Measurements from ENCODE around the gene RYR2. TPM values are rescaled to one million over a fixed set of nuclear protein-coding genes. Genes with fewer than 3 reads are reported as not detected.

Gene RYR2
- total and polyA plus RNA-seq, 2 of the 8 experiments (the other 6 are each of a cell fraction or from before 2014, with no cell fraction given) = 1.3 to 4.4 TPM

- Histone ChIP-seq H4K91ac (replicated peaks; ENCODE audit: insufficient read length, low read length) (no peak overlapping the region), H4K5ac (ENCODE audit: insufficient read length, low read depth, low read length) (no peak overlapping the region), H3K4me3 (ENCODE audit: extremely low read depth in 1 of 4, insufficient read depth in 2 of 4, low read depth in 3 of 4, low read length in 4 of 4) (no peak overlapping the region), H3K9ac (replicated peaks in 1 of 4; ENCODE audit: extremely low read depth in 1 of 4, low read depth in 3 of 4, low read length in 3 of 4) (no peak overlapping the region), H3K4me2 (ENCODE audit: insufficient read depth in 1 of 2, low read depth in 2 of 2, low read length in 2 of 2) (no peak overlapping the region), H3K23me2 (ENCODE audit: low read depth, low read length) (no peaks in the 10 kb centered on the region; the same call in 1 of the 2 replicates), H3K27me3 (replicated peaks in 1 of 4; ENCODE audit: control insufficient read depth in 3 of 4, extremely low read depth in 1 of 4, insufficient read depth in 3 of 4, low read length in 3 of 4) (no peaks in the 10 kb centered on the region), H3K4me1 (replicated peaks in 1 of 4; ENCODE audit: control insufficient read depth in 3 of 4, insufficient read depth in 4 of 4, low read length in 3 of 4) (no peaks in the 10 kb centered on the region), H3K56ac (replicated peaks; ENCODE audit: insufficient read length, low read depth, low read length) (no peak overlapping the region), H2BK15ac (ENCODE audit: low read length) (no peak overlapping the region), H3K14ac (ENCODE audit: insufficient read length) (no peak overlapping the region), H2AFZ (ENCODE audit: low read length) (no peak overlapping the region), H3K4ac (replicated peaks; ENCODE audit: insufficient read length, low read depth, low read length) (no peak overlapping the region), H3K9me3 (ENCODE audit: insufficient read depth in 2 of 2, low read depth in 1 of 2, low read length in 1 of 2) (no peaks in the 10 kb centered on the region), H3K36me3 (ENCODE audit: control insufficient read depth in 2 of 4, insufficient read depth in 4 of 4, low read length in 3 of 4) (no peaks in the 10 kb centered on the region), H2BK5ac (ENCODE audit: low read depth, low read length) (no peak overlapping the region), H2AK5ac (ENCODE audit: low read depth, low read length) (no peak overlapping the region), H4K20me1 (replicated peaks in 1 of 2; ENCODE audit: control insufficient read depth in 1 of 2, insufficient read depth in 2 of 2, low read length in 2 of 2) (no peaks in the 10 kb centered on the region), H3K79me1 (ENCODE audit: low read depth, low read length) (no peaks in the 10 kb centered on the region), H3K23ac (ENCODE audit: insufficient read length) (no peak overlapping the region), H3K18ac (ENCODE audit: extremely low read depth, low read length) (no peak overlapping the region), H2BK12ac (ENCODE audit: low read depth, low read length) (no peak overlapping the region), H3K79me2 (ENCODE audit: control insufficient read depth in 1 of 2, insufficient read depth in 2 of 2, low read length in 2 of 2) (no peaks in the 10 kb centered on the region), H2BK120ac (replicated peaks; ENCODE audit: low read depth, low read length) (no peak overlapping the region), H2BK20ac (ENCODE audit: low read length) (no peak overlapping the region), H3K27ac (ENCODE audit: low read depth, low read length) (no peak overlapping the region), H4K8ac (ENCODE audit: extremely low read depth, insufficient read depth, low read length) (no peak overlapping the region)
- no peak for DNase-seq (ENCODE audit: low read depth in 1 of 2, low spot score in 2 of 2)
- ChIA-PET CTCF (ENCODE audit: partially characterized antibody) (interaction anchor here (0.8 to 9.8 kb wide), 3 partner anchors 15 to 28 kb away, joined by 3 to 54 read pairs (median 9); no protein-coding TSS in a partner anchor), POLR2A (ENCODE audit: partially characterized antibody) (no interaction called here)
- TF ChIP-seq CHD1 (IDR thresholded peaks at IDR 0.05; ENCODE audit: low read depth, low read length) (no peak), KDM4A (IDR thresholded peaks at IDR 0.05; ENCODE audit: low read depth, low read length, severe bottlenecking) (no peak), EZH2 (IDR thresholded peaks at IDR 0.05; ENCODE audit: low read depth, low read length, severe bottlenecking) (no peak), POU5F1 (IDR thresholded peaks at IDR 0.05; ENCODE audit: low read depth, low read length) (no peak), RAD21 (IDR thresholded peaks at IDR 0.05 in 1 of 2, conservative IDR thresholded peaks at IDR 0.05 in 1 of 2; ENCODE audit: low read depth in 2 of 2, low read length in 2 of 2) (no peak), FOSL1 (IDR thresholded peaks at IDR 0.05; ENCODE audit: insufficient read depth, low read depth, low read length) (no peak), SP2 (IDR thresholded peaks at IDR 0.05; ENCODE audit: low read length) (no peak), POLR2AphosphoS5 (IDR thresholded peaks at IDR 0.05; ENCODE audit: low read depth, low read length) (no peak), CEBPB (IDR thresholded peaks at IDR 0.05; ENCODE audit: low read depth, low read length) (no peak), YY1 (IDR thresholded peaks at IDR 0.05; ENCODE audit: low read depth, low read length) (no peak)
- no peak for FAIRE-seq
Observed at GRCh38 chr1:237879195-237879594, 837.2 kb downstream of the RYR2 start.
